GM12891 (cell line): ENCODE measurements around the gene TENM4.

Experiments
- POLR2A ChIP-seq: IDR thresholded peaks from 2 replicates; pipeline ENCODE4 v1.6.1; 2011; ENCODE audit warnings: low read depth, low read length, control low read depth
- POLR2AphosphoS5 ChIP-seq: IDR thresholded peaks from 2 replicates; pipeline ENCODE4 v1.6.1; 2011; ENCODE audit warnings: low read depth, low read length, control low read depth
- TAF1 ChIP-seq: IDR thresholded peaks from 2 replicates; pipeline ENCODE4 v1.6.1; 2011; ENCODE audit warnings: low read depth, low read length, control low read depth

DNA sequence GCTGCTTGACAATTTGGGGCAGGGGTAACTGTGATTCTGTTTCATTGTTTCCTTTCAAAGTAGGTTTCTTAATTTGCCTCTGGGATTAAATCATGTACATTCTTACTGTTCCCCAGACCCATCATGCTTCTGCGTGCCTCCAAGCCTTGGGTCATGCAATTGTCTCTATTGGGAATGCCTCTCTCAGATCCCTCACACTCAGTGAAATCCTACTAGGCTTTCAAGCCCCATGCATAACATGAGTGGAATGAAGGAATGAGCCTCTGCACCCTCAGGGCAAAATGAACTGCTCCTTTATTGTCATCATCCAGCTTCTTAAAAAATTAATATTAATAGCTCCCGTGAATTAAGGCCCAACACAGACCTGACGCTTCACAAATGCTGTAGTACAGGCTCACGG, 381.7 kb downstream of the TENM4 start:
- TF ChIP-seq POLR2A (no peak), POLR2AphosphoS5 (no peak), TAF1 (no peak)
